Choroid plexus epithelial cell (primary cell): ENCODE measurements around the gene CFAP410.
A peak's percentile ranks its signal among the peaks of the same experiment; 100 is the strongest.
"Not testable (repeated sequence)": the region's sequence is repeated elsewhere in the genome, so short reads cannot be mapped to it uniquely, and the experiment has no call there.

Experiments
- DNase-seq: peaks from one replicate; pipeline ENCODE4 v3.0.0-alpha.2; 2010; ENCODE audit warnings: low read depth
- H3K4me3 ChIP-seq: 2 replicates; pipeline ENCODE4 v1.5.1; 2011; ENCODE audit warnings: low read depth, mild to moderate bottlenecking, control low read depth, low read length, moderate library complexity
- CTCF ChIP-seq: conservative IDR thresholded peaks from 2 replicates; pipeline ENCODE4 v1.5.1; 2011; ENCODE audit warnings: low read depth, mild to moderate bottlenecking, control low read depth, inconsistent platforms, low read length, moderate library complexity

The CFAP410 gene

GRCh38 chr21:44306936-44307704, 32.1 kb downstream of the CFAP410 start:
- peak; percentile 49 for DNase-seq
- TF ChIP-seq CTCF, result no peak
- no peak overlapping the region for H3K4me3 ChIP-seq

GRCh38 chr21:44305691-44306090, 33.5 kb downstream of the CFAP410 start:
- no peak for DNase-seq
- no peak overlapping the region for H3K4me3 ChIP-seq
- no peak for TF ChIP-seq CTCF

GRCh38 chr21:44304877-44305293, 34.3 kb downstream of the CFAP410 start:
- peak; percentile 60 for DNase-seq
- TF ChIP-seq CTCF, result peak; percentile 83
- no peak overlapping the region for H3K4me3 ChIP-seq

- DNase-seq, result no peak
- no peak overlapping the region for H3K4me3 ChIP-seq
- no peak for TF ChIP-seq CTCF
Measured at GRCh38 chr21:44304011-44304616, 35.1 kb downstream of the CFAP410 start.

- no peak for DNase-seq
- no peak overlapping the region for H3K4me3 ChIP-seq
- no peak for TF ChIP-seq CTCF
Measured at GRCh38 chr21:44303490-44303981, 35.7 kb downstream of the CFAP410 start.

GRCh38 chr21:44302573-44303401, 36.4 kb downstream of the CFAP410 start:
- peak; percentile 15 for TF ChIP-seq CTCF
- not testable (repeated sequence) for DNase-seq, H3K4me3 ChIP-seq
